GM12878 (cell line): ENCODE measurements around the gene RTN4R. TPM values are rescaled to one million over a fixed set of nuclear protein-coding genes. Genes with fewer than 3 reads are reported as not detected.
A peak's percentile ranks its signal among the peaks of the same experiment; 100 is the strongest.

ENCODE experiments used
- ATAC-seq: fragments of 200-7000 bp; cut with Tn5 transposase; 3 replicates; pipeline ENCODE4 v1.9.1; 2020; ENCODE audit warnings: mild to moderate bottlenecking, moderate library complexity
- BruUV-seq: library from RNA; stranded (reverse); fragments of 400-500 nt; replicated peaks from 2 replicates; lab custom pipeline; 2021; lab: Mats Ljungman, UMichigan
- CTCF ChIA-PET: fragments of 300-600 bp; sonication (Branson Sonifier 250); formaldehyde crosslinking; extraction: SDS; loops from one replicate; lab custom pipeline; 2021; ENCODE audit warnings: inconsistent platforms; lab: Yijun Ruan, JAX
- POLR2A ChIA-PET: fragments of 350-600 bp; formaldehyde crosslinking; extraction: SDS; loops from one replicate; lab custom pipeline; 2021; ENCODE audit warnings: inconsistent platforms; lab: Charles Lee
- RAD21 ChIA-PET: fragments of 300-600 bp; sonication (Branson Sonifier 250); formaldehyde crosslinking; loops from one replicate; lab custom pipeline; 2023; ENCODE audit warnings: antibody characterized with exemption; ENCODE audit not compliant: unreplicated experiment; lab: Charles Lee
- SMC1A ChIA-PET: fragments of 300-600 bp; sonication (Branson Sonifier 250); formaldehyde crosslinking; loops from one replicate; lab custom pipeline; 2023; ENCODE audit not compliant: unreplicated experiment, uncharacterized antibody; lab: Charles Lee
- DNase-seq: peaks from one replicate; pipeline ENCODE4 v3.0.0-alpha.2; 2011; ENCODE audit warnings: low read depth, low spot score
- FAIRE-seq: peaks from 3 replicates; lab custom pipeline; 2011; peaks lifted over from hg19 to GRCh38; lab: Jason Lieb, UNC
- H2AFZ ChIP-seq: 2 replicates; pipeline ENCODE4 v1.6.0; 2011; ENCODE audit warnings: low read depth, low read length, control low read depth; ENCODE audit not compliant: control insufficient read depth
- H3K27ac ChIP-seq: 2 replicates; pipeline ENCODE4 v1.5.1; 2011; ENCODE audit warnings: control low read depth; ENCODE audit not compliant: control insufficient read depth, insufficient read depth
- H3K27me3 ChIP-seq, 2 experiments: replicated peaks in 1 of 2; 2 replicates each; pipeline versions ENCODE4 v1.6.0 to v1.6.1; 2011; ENCODE audit warnings: low read length in 1 of 2; ENCODE audit not compliant: control insufficient read depth in 2 of 2, insufficient read depth in 2 of 2
- H3K36me3 ChIP-seq, 2 experiments: 2 replicates each; pipeline ENCODE4 v1.5.1; 2011; ENCODE audit warnings: low read length in 1 of 2; ENCODE audit not compliant: control insufficient read depth in 2 of 2, insufficient read depth in 2 of 2
- H3K4me1 ChIP-seq: 2 replicates; pipeline ENCODE4 v1.6.1; 2011; ENCODE audit warnings: mild to moderate bottlenecking, low read length, moderate library complexity, mixed read lengths; ENCODE audit not compliant: control insufficient read depth, insufficient read depth
- H3K4me2 ChIP-seq: 2 replicates; pipeline ENCODE4 v1.6.0; 2011; ENCODE audit warnings: control low read depth; ENCODE audit not compliant: control insufficient read depth, insufficient read depth
- H3K4me3 ChIP-seq: fragments of 200-600 bp; sonication (generic); 2 replicates; pipeline ENCODE4 v1.5.1; 2016
- H3K79me2 ChIP-seq: 2 replicates; pipeline ENCODE4 v1.6.0; 2011; ENCODE audit warnings: low read length; ENCODE audit not compliant: control insufficient read depth, insufficient read depth
- H3K9ac ChIP-seq: 2 replicates; pipeline ENCODE4 v1.8.0; 2011; ENCODE audit warnings: low read length, control low read depth, mixed read lengths; ENCODE audit not compliant: control insufficient read depth, insufficient read depth
- H3K9me3 ChIP-seq: replicated peaks from 3 replicates; pipeline ENCODE4 v1.5.1; 2011; ENCODE audit warnings: mild to moderate bottlenecking, low read length; ENCODE audit not compliant: control insufficient read depth, insufficient read depth
- H4K20me1 ChIP-seq: 2 replicates; pipeline ENCODE4 v1.6.0; 2011; ENCODE audit not compliant: control insufficient read depth, insufficient read depth
- CREB1 ChIP-seq: IDR thresholded peaks from 2 replicates; pipeline ENCODE4 v1.6.1; 2012; ENCODE audit warnings: low read depth, mild to moderate bottlenecking, inconsistent platforms
- CTCF ChIP-seq, 3 experiments: IDR thresholded peaks in 2 of 3; conservative IDR thresholded peaks in 1 of 3; 2 replicates each; pipeline ENCODE4 v1.5.1; 2011; ENCODE audit warnings: low read depth in 3 of 3, low read length in 3 of 3, mild to moderate bottlenecking in 3 of 3, control low read depth in 2 of 3, moderate library complexity in 2 of 3, inconsistent platforms in 1 of 3, mixed read lengths in 1 of 3; ENCODE audit not compliant: control insufficient read depth in 2 of 3, insufficient read depth in 1 of 3; ENCODE audit errors: extremely low read depth in 1 of 3
- ELK1 ChIP-seq: IDR thresholded peaks from 2 replicates; pipeline ENCODE4 v1.6.1; 2012; ENCODE audit warnings: low read depth, low read length, improper control_type of control experiment
- EP300 ChIP-seq, 2 experiments: fragments of 150-350 bp in 1 of 2; IDR thresholded peaks; 2 replicates each; pipeline ENCODE4 v1.6.1; 2011 to 2012; ENCODE audit warnings: low read depth in 2 of 2, low read length in 2 of 2, borderline replicate concordance in 1 of 2, improper control_type of control experiment in 1 of 2, inconsistent platforms in 1 of 2; ENCODE audit not compliant: control insufficient read depth in 1 of 2
- SIN3A ChIP-seq: IDR thresholded peaks from 2 replicates; pipeline ENCODE4 v1.6.1; 2012; ENCODE audit warnings: low read depth, low read length, improper control_type of control experiment
- TBL1XR1 ChIP-seq: IDR thresholded peaks from 2 replicates; pipeline ENCODE4 v1.6.1; 2012; ENCODE audit warnings: low read depth, low read length, improper control_type of control experiment
- WGBS: methylation state at CpG from one replicate; pipeline ENCODE4 v1.1.6; 2016; ENCODE audit warnings: low lambda C conversion rate; ENCODE audit not compliant: insufficient replicate concordance, insufficient coverage; ENCODE audit errors: missing lambda C conversion rate; 5-methylcytosine and 5-hydroxymethylcytosine counted together
- in situ Hi-C: fragments of 300-500 bp; cut with MboI; formaldehyde crosslinking; loops from 9 replicates; pipeline ENCODE4 v1.14.3; 2018; ENCODE audit warnings: mixed read lengths
- intact Hi-C: fragments of 100-400 bp; cut with micrococcal nuclease; formaldehyde crosslinking; loops from one replicate; pipeline ENCODE4 v1.14.2; 2022; ENCODE audit not compliant: unreplicated experiment
- polyA plus RNA-seq, 11 experiments: library from polyadenylated mRNA; depleted of rRNA in 4 of 11; unstranded in 6 of 11; stranded (reverse) in 5 of 11; fragments of >200 nt; fragmentation: Nextera tagmentation in 4 of 11; fragmentation: Illumina TruSeq in 1 of 11; extraction: Ambion mirVana in 4 of 11; extraction: Trizol in 1 of 11; gene quantifications; 1 replicate in 1 of 11; 2 replicates in 10 of 11; pipeline versions ENCODE4 v1.2.1 to v1.2.3, GENCODE V29; 2011 to 2016; ENCODE audit warnings: inconsistent platforms in 2 of 11, missing spikeins in 2 of 11, low read depth in 1 of 11
- total RNA-seq, 4 experiments: library from RNA; depleted of rRNA in 3 of 4; stranded (reverse); fragments of >200 nt in 3 of 4; fragmentation: Illumina TruSeq in 1 of 4; extraction: Trizol in 1 of 4; gene quantifications; 2 replicates each; pipeline versions ENCODE4 v1.2.1 to v1.2.3, GENCODE V29; 2013 to 2021

Gene RTN4R
- total and polyA plus RNA-seq, 10 of the 15 experiments (the other 5 are each of a cell fraction or from before 2014, with no cell fraction given) = 0.03 to 1.0 (median 0.60) TPM; not detected in 2

- Histone ChIP-seq H3K27ac (no peak overlapping the region), H3K79me2 (no peaks in the 10 kb centered on the region), H2AFZ (no peak overlapping the region), H3K4me2 (no peak overlapping the region), H3K36me3 (no peaks in the 10 kb centered on the region), H4K20me1 (no peaks in the 10 kb centered on the region), H3K4me3 (no peak overlapping the region), H3K4me1 (no peaks in the 10 kb centered on the region), H3K9ac (no peak overlapping the region), H3K27me3 (no peaks in the 10 kb centered on the region; a peak in 2 of 4 replicates), H3K9me3 (peaks cover 3% of the 10 kb centered on the region; the same call in 1 of the 3 replicates)
- ChIA-PET SMC1A (no interaction called here), POLR2A (no interaction called here), CTCF (interaction anchor here (0.7 to 1.5 kb wide), 4 partner anchors 22 to 59 kb away, joined by 3 to 5 read pairs (median 4); no protein-coding TSS in a partner anchor), RAD21 (no interaction called here)
- no peak; the same call in 2 of the 3 replicates for ATAC-seq
- no peak for TF ChIP-seq SIN3A
- TF ChIP-seq EP300 (IDR thresholded peaks at IDR 0.05; ENCODE audit: borderline replicate concordance in 1 of 2, control insufficient read depth in 1 of 2, low read depth in 2 of 2, low read length in 2 of 2) = no peak
- 0 out of 6 replicates have a peak, but pooled peaks of 1 of the 3 experiments have one; percentile 6 for TF ChIP-seq CTCF (IDR thresholded peaks at IDR 0.05 in 2 of 3, conservative IDR thresholded peaks at IDR 0.05 in 1 of 3; ENCODE audit: control insufficient read depth in 2 of 3, extremely low read depth in 1 of 3, insufficient read depth in 1 of 3, low read depth in 3 of 3, low read length in 3 of 3)
- TF ChIP-seq TBL1XR1 = no peak
- no peak for TF ChIP-seq ELK1
- no peak for TF ChIP-seq CREB1
- intact Hi-C loops = no loop called here
- DNase-seq = no peak
- no peak for FAIRE-seq
- 13% methylated on average over 2 of the region's 4 CpGs for WGBS
- in situ Hi-C loops = loop anchor here (5.0 kb wide), 1 partner anchor 47 kb away; no protein-coding TSS in a partner anchor
- no TSS peak for BruUV-seq
Observed at GRCh38 chr22:20215742-20216141, 52.4 kb downstream of the RTN4R start.
